Measurements from ENCODE around the gene CPN1.
"Not testable (repeated sequence)": the region's sequence is repeated elsewhere in the genome, so short reads cannot be mapped to it uniquely, and the experiment has no call there.

CPN1 gene

DNA sequence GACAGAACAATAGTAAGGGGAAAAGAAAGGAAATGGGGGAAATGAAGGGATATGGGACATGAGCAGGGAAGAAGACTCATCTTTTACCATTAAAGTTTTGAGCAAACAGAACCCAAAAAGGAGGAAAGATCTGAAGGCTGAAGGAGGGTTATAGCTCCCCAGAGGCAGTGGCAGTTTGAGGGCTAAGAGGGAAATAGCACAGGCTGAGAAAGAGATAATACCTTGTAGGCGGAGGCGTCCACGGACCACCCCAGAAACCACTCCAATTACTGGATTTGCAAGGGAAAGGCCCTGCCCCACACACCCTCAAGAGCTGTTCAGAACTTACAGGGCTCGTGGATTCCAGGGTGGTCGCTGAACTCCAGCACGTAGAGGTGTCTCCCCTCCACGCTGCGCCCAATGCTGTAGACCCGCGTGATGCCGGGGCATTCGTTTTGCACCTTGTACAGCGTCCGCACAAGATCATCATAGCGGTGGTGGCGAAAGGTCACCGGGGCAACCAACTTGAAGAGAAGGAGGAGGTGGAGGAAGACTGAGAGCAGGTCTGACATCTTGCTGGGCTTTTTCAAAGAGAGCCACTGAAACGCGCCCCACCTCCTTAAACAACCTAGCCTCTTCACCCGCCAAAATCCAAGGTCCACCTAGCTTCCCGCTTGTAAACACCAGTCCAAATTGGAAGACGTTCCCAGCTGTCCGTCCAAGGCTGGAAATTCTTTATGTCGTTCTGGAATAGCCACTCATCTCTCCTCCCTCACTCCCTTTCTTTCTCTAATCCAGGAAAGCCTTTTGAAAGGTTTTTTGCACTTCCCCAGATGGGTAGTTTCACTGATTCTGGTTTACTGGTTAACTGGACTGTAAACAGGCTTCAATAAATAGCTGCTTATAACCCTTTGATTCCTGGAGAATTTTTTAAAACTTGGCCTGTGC lies at the start of gene CPN1:
Gene CPN1 (minus strand): TSS at position 795 of the 927 bp plus-strand sequence. CDS start 244 bp downstream, at position 551.
- TF ChIP-seq, protein P1, sequence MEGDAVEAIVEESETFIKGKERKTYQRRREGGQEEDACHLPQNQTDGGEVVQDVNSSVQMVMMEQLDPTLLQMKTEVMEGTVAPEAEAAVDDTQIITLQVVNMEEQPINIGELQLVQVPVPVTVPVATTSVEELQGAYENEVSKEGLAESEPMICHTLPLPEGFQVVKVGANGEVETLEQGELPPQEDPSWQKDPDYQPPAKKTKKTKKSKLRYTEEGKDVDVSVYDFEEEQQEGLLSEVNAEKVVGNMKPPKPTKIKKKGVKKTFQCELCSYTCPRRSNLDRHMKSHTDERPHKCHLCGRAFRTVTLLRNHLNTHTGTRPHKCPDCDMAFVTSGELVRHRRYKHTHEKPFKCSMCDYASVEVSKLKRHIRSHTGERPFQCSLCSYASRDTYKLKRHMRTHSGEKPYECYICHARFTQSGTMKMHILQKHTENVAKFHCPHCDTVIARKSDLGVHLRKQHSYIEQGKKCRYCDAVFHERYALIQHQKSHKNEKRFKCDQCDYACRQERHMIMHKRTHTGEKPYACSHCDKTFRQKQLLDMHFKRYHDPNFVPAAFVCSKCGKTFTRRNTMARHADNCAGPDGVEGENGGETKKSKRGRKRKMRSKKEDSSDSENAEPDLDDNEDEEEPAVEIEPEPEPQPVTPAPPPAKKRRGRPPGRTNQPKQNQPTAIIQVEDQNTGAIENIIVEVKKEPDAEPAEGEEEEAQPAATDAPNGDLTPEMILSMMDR (IDR thresholded peaks at IDR 0.05; ENCODE audit: extremely low read depth, insufficient read depth, missing control alignments) = no peak
- no peak for DNase-seq (ENCODE audit: low spot score)
- in situ Hi-C loops (cut with MboI; ENCODE audit: low pct_unique_long_range_greater_than_20kb, low sequenced_read_pairs, unreplicated experiment) = no loop called here

DNA sequence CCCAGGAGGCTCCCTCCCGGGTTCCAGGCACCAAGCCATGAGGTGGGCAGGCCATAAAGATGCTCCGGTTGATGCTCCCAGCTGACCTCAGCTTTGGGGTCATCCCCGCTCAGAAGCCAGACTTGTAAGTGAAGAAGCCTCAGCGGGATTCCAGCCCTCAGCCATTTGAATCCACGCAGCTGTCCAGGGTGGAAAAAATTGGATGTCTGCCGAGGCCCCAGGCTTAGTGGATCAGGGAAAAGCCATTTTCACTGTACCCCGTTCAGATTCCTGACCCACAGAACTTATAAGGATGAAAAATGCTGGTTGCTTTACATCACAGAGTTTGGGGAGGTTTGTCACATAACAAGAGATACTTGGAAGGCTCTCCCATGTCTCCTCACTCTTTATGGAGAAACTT lies 49.2 kb upstream of the CPN1 start:
- in situ Hi-C loops (cut with MboI; ENCODE audit: low pct_unique_long_range_greater_than_20kb, low sequenced_read_pairs, unreplicated experiment) = no loop called here
- DNase-seq (ENCODE audit: low spot score) = no peak
- TF ChIP-seq, protein P1 (IDR thresholded peaks at IDR 0.05; ENCODE audit: extremely low read depth, insufficient read depth, missing control alignments) = no peak

DNA sequence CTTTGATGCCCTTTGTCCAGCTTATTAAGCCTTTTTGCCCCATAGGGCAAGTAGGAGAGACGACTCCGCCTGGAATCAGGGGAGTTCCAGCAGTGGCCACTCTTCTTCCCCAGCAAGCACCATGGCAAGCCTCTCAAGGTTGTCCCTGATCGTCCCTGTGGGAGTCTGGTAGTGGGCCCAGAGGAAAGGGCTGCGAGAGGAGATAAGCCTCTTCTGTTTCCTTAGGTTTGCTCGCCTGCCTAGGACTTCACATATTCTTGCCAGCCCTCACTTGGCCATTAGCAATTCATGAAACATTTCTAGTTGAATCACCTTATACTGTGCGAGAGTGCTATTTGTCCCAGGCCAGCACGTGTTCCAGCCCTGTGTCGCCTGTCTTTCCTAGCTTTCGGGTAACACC lies 47.8 kb upstream of the CPN1 start:
- in situ Hi-C loops (cut with MboI; ENCODE audit: low pct_unique_long_range_greater_than_20kb, low sequenced_read_pairs, unreplicated experiment) = no loop called here
- TF ChIP-seq, protein P1 (IDR thresholded peaks at IDR 0.05; ENCODE audit: extremely low read depth, insufficient read depth, missing control alignments) = no peak
- DNase-seq (ENCODE audit: low spot score) = no peak

DNA sequence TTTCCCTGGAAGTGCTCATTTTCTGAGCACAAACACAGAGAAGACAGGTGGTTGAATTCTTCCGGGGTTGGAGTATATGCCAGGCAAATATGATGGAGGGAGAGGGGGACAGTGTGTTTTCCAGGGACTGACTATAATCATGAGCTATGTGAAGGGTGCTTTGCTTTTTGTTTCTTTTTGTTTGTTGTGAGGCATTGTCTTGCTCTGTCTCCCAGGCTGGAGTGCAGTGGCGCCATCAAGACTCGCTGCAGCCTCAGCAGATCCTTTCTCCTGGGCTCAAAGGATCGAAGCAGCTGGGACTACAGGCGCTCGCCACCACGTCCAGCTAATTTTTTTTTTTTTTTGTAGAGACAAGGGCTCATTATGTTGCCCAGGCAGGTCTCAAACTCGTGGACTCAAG lies 47.3 kb upstream of the CPN1 start:
- TF ChIP-seq, protein P1 (IDR thresholded peaks at IDR 0.05; ENCODE audit: extremely low read depth, insufficient read depth, missing control alignments) = no peak
- DNase-seq (ENCODE audit: low spot score) = no peak
- in situ Hi-C loops (cut with MboI; ENCODE audit: low pct_unique_long_range_greater_than_20kb, low sequenced_read_pairs, unreplicated experiment) = no loop called here

DNA sequence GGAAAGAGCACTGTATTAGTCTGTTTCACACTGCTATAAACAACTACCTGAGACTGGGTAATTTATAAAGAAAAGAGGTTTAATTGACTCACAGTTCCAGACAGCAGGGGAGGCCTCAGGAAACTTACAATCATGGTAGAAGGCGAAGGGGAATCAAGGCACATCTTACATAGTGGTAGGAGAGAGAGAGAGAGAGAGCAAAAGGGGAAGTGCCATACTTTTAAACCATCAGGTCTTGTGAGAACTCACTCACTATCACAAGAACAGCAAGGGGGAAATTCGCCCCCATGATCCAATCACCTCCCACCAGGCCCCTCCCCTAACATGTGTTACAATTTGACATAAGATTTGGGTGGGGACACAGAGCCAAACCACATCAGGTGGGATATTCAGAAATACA lies 43.7 kb upstream of the CPN1 start:
- in situ Hi-C loops (cut with MboI; ENCODE audit: low pct_unique_long_range_greater_than_20kb, low sequenced_read_pairs, unreplicated experiment); DNase-seq (ENCODE audit: low spot score): not testable (repeated sequence)

DNA sequence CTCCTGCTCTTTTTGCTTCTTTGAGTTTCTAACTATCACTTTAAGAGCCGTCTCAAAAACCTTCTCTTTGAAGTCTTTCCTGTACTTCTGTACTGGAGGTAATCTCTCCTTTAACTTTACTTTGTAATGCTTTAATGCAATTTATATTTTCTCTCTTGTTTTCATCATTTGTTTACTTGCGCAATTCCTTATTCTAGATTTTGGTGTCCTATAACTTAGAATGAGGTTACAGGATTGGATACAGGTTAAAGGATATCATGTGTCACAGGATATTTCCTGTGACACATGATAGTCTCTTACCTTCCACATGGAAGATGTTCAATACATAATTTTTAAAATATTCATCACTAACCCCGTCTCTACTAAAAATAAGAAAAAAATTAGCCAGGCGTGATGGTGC lies 42.4 kb upstream of the CPN1 start:
- no peak for DNase-seq (ENCODE audit: low spot score)
- in situ Hi-C loops (cut with MboI; ENCODE audit: low pct_unique_long_range_greater_than_20kb, low sequenced_read_pairs, unreplicated experiment) = no loop called here
- TF ChIP-seq, protein P1 (IDR thresholded peaks at IDR 0.05; ENCODE audit: extremely low read depth, insufficient read depth, missing control alignments) = no peak

DNA sequence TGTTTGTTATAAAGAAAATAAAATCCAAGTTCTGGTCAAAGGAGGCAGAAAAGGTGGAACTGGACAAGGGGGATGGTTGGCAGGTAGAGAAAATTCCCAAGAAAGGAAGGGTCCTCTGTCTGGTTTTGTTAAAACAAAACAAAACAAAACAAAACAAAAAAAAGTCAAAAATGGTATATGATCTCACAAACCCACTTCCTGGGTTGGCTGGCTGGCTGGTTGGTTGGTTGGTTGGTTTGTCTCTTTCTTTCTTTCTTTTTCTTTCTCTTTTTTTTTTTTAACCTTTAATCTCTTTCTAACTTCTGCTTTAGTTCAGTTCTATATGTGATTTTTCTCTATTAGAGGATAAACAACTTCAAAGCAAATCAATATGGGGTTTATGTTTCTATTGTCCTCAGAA lies 41.1 kb upstream of the CPN1 start:
- in situ Hi-C loops (cut with MboI; ENCODE audit: low pct_unique_long_range_greater_than_20kb, low sequenced_read_pairs, unreplicated experiment) = no loop called here
- TF ChIP-seq, protein P1 (IDR thresholded peaks at IDR 0.05; ENCODE audit: extremely low read depth, insufficient read depth, missing control alignments) = no peak
- DNase-seq (ENCODE audit: low spot score) = no peak

Measured in GM13977 (cell line).